Measurements from ENCODE around the gene PPFIBP1. TPM values are rescaled to one million over a fixed set of nuclear protein-coding genes. Genes with fewer than 3 reads are reported as not detected.
"Not testable (repeated sequence)": the region's sequence is repeated elsewhere in the genome, so short reads cannot be mapped to it uniquely, and the experiment has no call there.

PPFIBP1 gene
- total and polyA plus RNA-seq, 8 donors, result 6.6 to 254 (median 50.0) TPM

DNA sequence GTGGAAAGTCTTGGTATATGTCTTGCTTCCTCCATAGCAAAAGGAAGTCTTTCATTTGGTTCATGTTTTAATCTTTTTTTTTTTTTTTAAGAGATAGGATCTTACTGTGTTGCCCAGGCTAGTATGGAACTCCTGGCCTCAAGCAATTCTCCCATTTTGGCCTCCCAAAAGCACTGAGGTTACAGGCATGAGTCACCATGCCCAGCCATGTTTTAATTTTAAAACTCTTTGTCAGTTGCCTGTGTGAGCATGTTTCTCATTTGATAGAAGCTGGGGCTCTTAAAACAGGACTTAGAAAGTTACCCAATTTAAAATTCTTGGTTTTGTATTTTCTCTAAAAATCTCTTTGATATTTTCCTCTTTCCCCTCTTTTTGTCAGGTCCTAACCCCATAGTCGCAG is 127.2 kb downstream of the PPFIBP1 start:
- peaks cover 0 to 48% (median 35%) of the 10 kb centered on the region in 4 donors for H3K36me3 ChIP-seq
- TF ChIP-seq EP300 (IDR thresholded peaks at IDR 0.05), result no peak
- no peak for TF ChIP-seq POLR2AphosphoS5 (IDR thresholded peaks at IDR 0.05)
- TF ChIP-seq POLR2A (IDR thresholded peaks at IDR 0.05), result no peak
- TF ChIP-seq, protein P1, sequence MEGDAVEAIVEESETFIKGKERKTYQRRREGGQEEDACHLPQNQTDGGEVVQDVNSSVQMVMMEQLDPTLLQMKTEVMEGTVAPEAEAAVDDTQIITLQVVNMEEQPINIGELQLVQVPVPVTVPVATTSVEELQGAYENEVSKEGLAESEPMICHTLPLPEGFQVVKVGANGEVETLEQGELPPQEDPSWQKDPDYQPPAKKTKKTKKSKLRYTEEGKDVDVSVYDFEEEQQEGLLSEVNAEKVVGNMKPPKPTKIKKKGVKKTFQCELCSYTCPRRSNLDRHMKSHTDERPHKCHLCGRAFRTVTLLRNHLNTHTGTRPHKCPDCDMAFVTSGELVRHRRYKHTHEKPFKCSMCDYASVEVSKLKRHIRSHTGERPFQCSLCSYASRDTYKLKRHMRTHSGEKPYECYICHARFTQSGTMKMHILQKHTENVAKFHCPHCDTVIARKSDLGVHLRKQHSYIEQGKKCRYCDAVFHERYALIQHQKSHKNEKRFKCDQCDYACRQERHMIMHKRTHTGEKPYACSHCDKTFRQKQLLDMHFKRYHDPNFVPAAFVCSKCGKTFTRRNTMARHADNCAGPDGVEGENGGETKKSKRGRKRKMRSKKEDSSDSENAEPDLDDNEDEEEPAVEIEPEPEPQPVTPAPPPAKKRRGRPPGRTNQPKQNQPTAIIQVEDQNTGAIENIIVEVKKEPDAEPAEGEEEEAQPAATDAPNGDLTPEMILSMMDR (IDR thresholded peaks at IDR 0.05), result no peak
- H3K9me3 ChIP-seq, result no peaks in the 10 kb centered on the region
- H3K27ac ChIP-seq, result peak overlapping the region in 1 of 5 donors; percentile 20
- intact Hi-C loops (cut with DNase I; ENCODE audit: low total_unique reads), result no loop called here
- no peak for DNase-seq
- H3K4me3 ChIP-seq, result no peak overlapping the region
- 81 to 97% (median 92%) methylated on average over 1 of the region's 1 CpG for WGBS, 5 donors
- H3K27me3 ChIP-seq, result no peaks in the 10 kb centered on the region
- H3K4me1 ChIP-seq, result peaks cover 0 to 4% (median 0%) of the 10 kb centered on the region in 4 donors

DNA sequence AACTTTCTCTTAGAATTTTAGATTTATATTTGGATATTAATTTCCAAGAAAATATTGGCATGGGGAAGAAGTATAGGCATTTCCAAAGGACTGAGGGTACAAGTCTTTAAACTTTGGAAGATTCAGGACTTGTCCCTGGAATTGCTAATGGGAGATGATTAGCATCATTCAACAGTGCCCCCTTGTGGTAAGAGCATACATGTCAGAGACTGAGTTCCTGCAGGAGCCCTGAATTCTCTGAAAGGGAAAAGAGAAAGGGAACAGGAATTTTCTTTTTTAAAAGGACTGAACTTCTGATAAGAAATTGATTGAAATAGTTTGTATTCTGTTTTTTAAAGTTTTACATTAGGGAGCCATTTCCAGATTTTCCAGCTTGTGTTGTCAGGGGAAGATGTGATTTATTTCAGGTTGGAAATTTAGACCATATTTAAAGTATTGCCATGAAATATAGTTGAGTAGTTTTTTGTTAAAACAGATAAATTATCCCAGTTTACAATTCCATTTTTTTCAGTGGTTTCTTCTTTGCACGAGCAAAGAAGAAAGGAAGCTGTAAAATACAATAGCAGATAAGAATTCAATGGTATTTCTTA is 128.3 kb downstream of the PPFIBP1 start:
- H3K27ac ChIP-seq, result no peak overlapping the region
- no peak for TF ChIP-seq EP300 (IDR thresholded peaks at IDR 0.05)
- TF ChIP-seq, protein P1 (IDR thresholded peaks at IDR 0.05), result peak in 5 of 7 experiments; percentile 52 to 82 (median 79)
- TF ChIP-seq POLR2AphosphoS5 (IDR thresholded peaks at IDR 0.05), result peak in 1 of 3 donors; percentile 63
- TF ChIP-seq POLR2A (IDR thresholded peaks at IDR 0.05), result no peak
- WGBS, 5 donors, result 40 to 57% (median 45%) methylated on average over 1 of the region's 1 CpG
- H3K36me3 ChIP-seq, result peaks cover 0 to 49% (median 42%) of the 10 kb centered on the region in 4 donors
- intact Hi-C loops (cut with DNase I; ENCODE audit: low total_unique reads), result no loop called here
- H3K4me3 ChIP-seq, result no peak overlapping the region
- H3K27me3 ChIP-seq, result no peaks in the 10 kb centered on the region
- peak; percentile 44 to 92 for DNase-seq
- H3K4me1 ChIP-seq, result peaks cover 0 to 4% (median 0%) of the 10 kb centered on the region in 4 donors
- no peaks in the 10 kb centered on the region for H3K9me3 ChIP-seq

DNA sequence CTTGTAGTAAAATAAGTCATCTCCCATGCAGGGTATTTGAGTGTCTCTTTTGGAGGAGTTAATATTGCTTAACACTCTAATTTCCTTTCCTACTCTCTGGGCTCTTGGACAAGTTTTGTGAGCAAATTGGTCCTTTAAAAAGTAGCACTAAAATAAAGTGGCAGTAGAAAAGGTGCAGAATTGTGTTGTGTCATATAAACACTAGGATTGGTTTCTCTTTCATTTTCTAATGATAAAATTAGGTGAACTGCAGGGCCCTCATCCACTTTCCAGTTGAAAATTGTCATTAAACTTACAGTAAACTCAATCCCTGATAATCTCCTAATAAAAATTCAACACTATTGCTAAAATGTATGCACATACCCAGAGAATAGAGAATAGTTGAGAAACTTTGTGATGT is 129.7 kb downstream of the PPFIBP1 start:
- TF ChIP-seq, protein P1 (IDR thresholded peaks at IDR 0.05), result no peak
- TF ChIP-seq POLR2AphosphoS5 (IDR thresholded peaks at IDR 0.05), result no peak
- TF ChIP-seq POLR2A (IDR thresholded peaks at IDR 0.05), result no peak
- no peak for TF ChIP-seq EP300 (IDR thresholded peaks at IDR 0.05)
- intact Hi-C loops (cut with DNase I; ENCODE audit: low total_unique reads), result no loop called here
- no peak overlapping the region for H3K27ac ChIP-seq

DNA sequence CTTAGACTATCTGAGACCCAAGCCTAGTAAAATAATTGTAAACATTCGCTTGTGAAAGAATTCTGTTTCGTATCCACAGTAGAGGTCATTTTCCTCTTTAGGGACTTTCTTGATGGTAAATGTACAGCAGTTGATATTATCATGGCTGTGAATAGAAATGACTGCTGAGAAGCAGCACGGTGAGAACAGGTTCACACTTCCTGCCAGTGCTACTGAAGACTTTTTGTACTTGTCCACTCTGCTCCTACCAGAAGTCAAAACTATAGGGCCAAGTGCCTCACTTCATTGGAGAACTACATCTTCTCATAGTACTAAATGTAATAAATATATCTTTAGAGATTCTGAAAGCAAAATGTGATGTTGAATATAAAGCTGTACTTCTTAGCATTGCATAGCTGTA is 131.5 kb downstream of the PPFIBP1 start:
- H3K36me3 ChIP-seq, result peaks cover 0 to 50% (median 44%) of the 10 kb centered on the region in 4 donors
- H3K4me3 ChIP-seq, H3K27ac ChIP-seq, H3K4me1 ChIP-seq, H3K27me3 ChIP-seq, H3K9me3 ChIP-seq, DNase-seq: not testable (repeated sequence)
- intact Hi-C loops (cut with DNase I; ENCODE audit: low total_unique reads), result loop anchor here (5.0 kb wide), 1 partner anchor 218 kb away; no protein-coding TSS in a partner anchor
- WGBS, 5 donors, result 74 to 86% (median 78%) methylated on average over 3 of the region's 3 CpGs

More for the DNA sequence above, 129.7 kb downstream of the PPFIBP1 start:
- H3K36me3 ChIP-seq, result peaks cover 0 to 52% (median 47%) of the 10 kb centered on the region in 4 donors
- H3K4me3 ChIP-seq, result no peak overlapping the region
- peaks cover 0 to 4% (median 0%) of the 10 kb centered on the region in 4 donors for H3K4me1 ChIP-seq
- no peaks in the 10 kb centered on the region for H3K27me3 ChIP-seq
- DNase-seq, result no peak
- no peaks in the 10 kb centered on the region for H3K9me3 ChIP-seq

DNA sequence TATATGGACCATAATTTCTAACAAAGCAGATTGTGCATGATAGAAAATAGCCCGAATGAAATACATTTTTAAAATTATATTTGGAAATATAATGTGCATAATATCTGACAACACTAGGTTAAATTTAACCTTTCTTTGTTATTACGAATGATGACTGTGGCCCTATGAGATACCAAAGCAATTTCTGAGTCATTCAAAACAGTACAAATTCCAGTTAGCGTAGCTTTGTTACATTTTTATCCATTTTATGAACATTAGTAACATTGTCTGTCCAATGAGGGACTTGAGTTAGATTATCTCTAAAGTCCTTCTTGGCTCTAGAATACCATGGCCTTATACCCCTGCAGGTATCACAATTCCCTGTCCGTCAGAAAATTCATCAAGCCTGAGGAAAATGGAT is 133.3 kb downstream of the PPFIBP1 start:
- intact Hi-C loops (cut with DNase I; ENCODE audit: low total_unique reads), result loop anchor here (5.0 kb wide), 1 partner anchor 220 kb away; no protein-coding TSS in a partner anchor
- Histone ChIP-seq H3K27ac (no peak overlapping the region), H3K36me3 (peaks cover 0 to 61% (median 53%) of the 10 kb centered on the region in 4 donors), H3K27me3 (no peaks in the 10 kb centered on the region), H3K4me1 (peaks cover 0 to 4% (median 0%) of the 10 kb centered on the region in 4 donors), H3K4me3 (no peak overlapping the region), H3K9me3 (no peaks in the 10 kb centered on the region)
- TF ChIP-seq POLR2A (IDR thresholded peaks at IDR 0.05) (no peak), POLR2AphosphoS5 (IDR thresholded peaks at IDR 0.05) (no peak), EP300 (IDR thresholded peaks at IDR 0.05) (no peak)
- TF ChIP-seq, protein P1 (IDR thresholded peaks at IDR 0.05), result no peak
- WGBS, 5 donors, result 85 to 96% (median 94%) methylated on average over 4 of the region's 4 CpGs
- no peak for DNase-seq

Data from stomach (tissue), 9 donors.